ENCODE results near the gene SCN5A. TPM values are rescaled to one million over a fixed set of nuclear protein-coding genes. Genes with fewer than 3 reads are reported as not detected.

Gene SCN5A
- total RNA-seq, 1 experiment from 2014 or later: 0.16 TPM

- Mint-ChIP-seq H3K27ac (ENCODE audit: unreplicated experiment) (no peak overlapping the region), H3K27me3 (ENCODE audit: insufficient read depth, unreplicated experiment) (peaks cover 6% of the 10 kb centered on the region)
Measured at GRCh38 chr3:38652934-38653333, 3.4 kb upstream of the SCN5A start.

GRCh38 chr3:38651153-38651789, 1.8 kb upstream of the SCN5A start:
- Mint-ChIP-seq H3K9me3 (ENCODE audit: unreplicated experiment) (no peaks in the 10 kb centered on the region), H3K27ac (ENCODE audit: unreplicated experiment) (no peak overlapping the region), H3K27me3 (ENCODE audit: insufficient read depth, unreplicated experiment) (peaks cover 6% of the 10 kb centered on the region), H3K36me3 (ENCODE audit: insufficient read depth, unreplicated experiment) (no peaks in the 10 kb centered on the region), H3K4me3 (ENCODE audit: unreplicated experiment) (no peak overlapping the region), H3K4me1 (ENCODE audit: low read depth, unreplicated experiment) (no peaks in the 10 kb centered on the region)
- H3K27me3 ChIP-seq (replicated peaks; ENCODE audit: control insufficient read depth, insufficient read depth, low read length): no peaks in the 10 kb centered on the region
- H3K4me3 ChIP-seq (ENCODE audit: low read depth, low read length): no peak overlapping the region
- no peaks in the 10 kb centered on the region for H3K9me3 ChIP-seq
- peak; percentile 91 to 93 for TF ChIP-seq CTCF (IDR thresholded peaks at IDR 0.05; ENCODE audit: insufficient read depth in 1 of 2, low read depth in 1 of 2, low read length in 1 of 2, severe bottlenecking in 1 of 2, unreplicated experiment in 1 of 2)
- ChIA-PET POLR2A (no interaction called here), CTCF (interaction anchor here (0.7 to 1.5 kb wide), 6 partner anchors 11 to 155 kb away, joined by 3 to 6 read pairs (median 5); partner anchors contain the start of gene EXOG)
- peaks cover 5% of the 10 kb centered on the region; the same call in 1 of the 2 replicates for H3K4me1 ChIP-seq
- no TSS peak for BruUV-seq (replicated peaks)
- no peaks in the 10 kb centered on the region for H3K36me3 ChIP-seq (ENCODE audit: control insufficient read depth, insufficient read depth, low read length)
- DNase-seq: peak; percentile 55 to 70
- intact Hi-C loops (cut with micrococcal nuclease; ENCODE audit: unreplicated experiment): loop anchor here (1.0 kb wide), 1 partner anchor 130 kb away; no protein-coding TSS in a partner anchor

More at GRCh38 chr3:38652934-38653333, 3.4 kb upstream of the SCN5A start:
- Mint-ChIP-seq H3K36me3 (ENCODE audit: insufficient read depth, unreplicated experiment) (no peaks in the 10 kb centered on the region), H3K4me1 (ENCODE audit: low read depth, unreplicated experiment) (no peaks in the 10 kb centered on the region), H3K4me3 (ENCODE audit: unreplicated experiment) (no peak overlapping the region), H3K9me3 (ENCODE audit: unreplicated experiment) (no peaks in the 10 kb centered on the region)
- DNase-seq: no peak
- H3K27me3 ChIP-seq (replicated peaks; ENCODE audit: control insufficient read depth, insufficient read depth, low read length): no peaks in the 10 kb centered on the region
- H3K4me3 ChIP-seq (ENCODE audit: low read depth, low read length): no peak overlapping the region
- H3K4me1 ChIP-seq: peaks cover 5% of the 10 kb centered on the region; the same call in 1 of the 2 replicates
- ChIA-PET CTCF (no interaction called here), POLR2A (no interaction called here)
- no peak for TF ChIP-seq CTCF (IDR thresholded peaks at IDR 0.05; ENCODE audit: insufficient read depth in 1 of 2, low read depth in 1 of 2, low read length in 1 of 2, severe bottlenecking in 1 of 2, unreplicated experiment in 1 of 2)
- H3K9me3 ChIP-seq: no peaks in the 10 kb centered on the region
- intact Hi-C loops (cut with micrococcal nuclease; ENCODE audit: unreplicated experiment): no loop called here
- no TSS peak for BruUV-seq (replicated peaks)
- H3K36me3 ChIP-seq (ENCODE audit: control insufficient read depth, insufficient read depth, low read length): no peaks in the 10 kb centered on the region

- no peak for DNase-seq
- ChIA-PET POLR2A (no interaction called here), CTCF (interaction anchor here (0.7 to 1.5 kb wide), 5 partner anchors 12 to 154 kb away, joined by 3 to 6 read pairs (median 5); partner anchors contain the start of gene EXOG)
- H3K4me1 ChIP-seq: peaks cover 5% of the 10 kb centered on the region; the same call in 1 of the 2 replicates
- no peaks in the 10 kb centered on the region for H3K36me3 Mint-ChIP-seq (ENCODE audit: insufficient read depth, unreplicated experiment)
- TF ChIP-seq CTCF (IDR thresholded peaks at IDR 0.05; ENCODE audit: insufficient read depth in 1 of 2, low read depth in 1 of 2, low read length in 1 of 2, severe bottlenecking in 1 of 2, unreplicated experiment in 1 of 2): no peak
- no peaks in the 10 kb centered on the region for H3K9me3 ChIP-seq
- no peaks in the 10 kb centered on the region for H3K27me3 ChIP-seq (replicated peaks; ENCODE audit: control insufficient read depth, insufficient read depth, low read length)
- no peaks in the 10 kb centered on the region for H3K9me3 Mint-ChIP-seq (ENCODE audit: unreplicated experiment)
- no peak overlapping the region; the same call in 1 of the 2 replicates for H3K4me3 ChIP-seq (ENCODE audit: low read depth, low read length)
- BruUV-seq (replicated peaks): no TSS peak
- H3K4me3 Mint-ChIP-seq (ENCODE audit: unreplicated experiment): no peak overlapping the region
- H3K27me3 Mint-ChIP-seq (ENCODE audit: insufficient read depth, unreplicated experiment): peaks cover 6% of the 10 kb centered on the region
- H3K36me3 ChIP-seq (ENCODE audit: control insufficient read depth, insufficient read depth, low read length): no peaks in the 10 kb centered on the region
- no peak overlapping the region for H3K27ac Mint-ChIP-seq (ENCODE audit: unreplicated experiment)
- intact Hi-C loops (cut with micrococcal nuclease; ENCODE audit: unreplicated experiment): no loop called here
- H3K4me1 Mint-ChIP-seq (ENCODE audit: low read depth, unreplicated experiment): no peaks in the 10 kb centered on the region
Measured at GRCh38 chr3:38650248-38650951, 913 bp upstream of the SCN5A start.
